Skin of body (tissue), 3 donors: ENCODE measurements around the gene GRAMD1B. TPM values are rescaled to one million over a fixed set of nuclear protein-coding genes. Genes with fewer than 3 reads are reported as not detected.
"Not testable (repeated sequence)": the region's sequence is repeated elsewhere in the genome, so short reads cannot be mapped to it uniquely, and the experiment has no call there.

Source experiments
- DNase-seq: peaks from one replicate; lab custom pipeline; 2025; lab: John Stamatoyannopoulos, UW
- small RNA-seq: library from RNA; depleted of rRNA; stranded (forward); fragments of <200 nt; gene quantifications from one replicate; pipeline ENCODE3, GENCODE V24; 2014; ENCODE audit warnings: low replicate concordance
- total RNA-seq: library from RNA; depleted of rRNA; stranded (reverse); fragments of >200 nt; gene quantifications from one replicate; pipeline ENCODE4 v1.2.3, GENCODE V29; 2014

Gene GRAMD1B
- total RNA-seq, 1 donor from 2014 or later = 3.4 TPM

- DNase-seq = no peak
These were observed 210.0 kb downstream of the GRAMD1B start for GRCh38 chr11:123640029-123640428.

GRCh38 chr11:123640677-123641494 is 210.8 kb downstream of the GRAMD1B start:
- DNase-seq = no peak

GRCh38 chr11:123641495-123641840 is 211.4 kb downstream of the GRAMD1B start:
- DNase-seq = no peak

- no peak for DNase-seq
These were observed 212.4 kb downstream of the GRAMD1B start for GRCh38 chr11:123642435-123642834.

GRCh38 chr11:123645286-123645975 is 215.4 kb downstream of the GRAMD1B start:
- no peak for DNase-seq

- no peak for DNase-seq
These were observed 220.8 kb downstream of the GRAMD1B start for GRCh38 chr11:123650901-123651300.

GRCh38 chr11:123652599-123652998 is 222.5 kb downstream of the GRAMD1B start:
- no peak for DNase-seq

- no peak for DNase-seq
These were observed 223.4 kb downstream of the GRAMD1B start for GRCh38 chr11:123653483-123653826.

GRCh38 chr11:123653827-123654565 is 223.9 kb downstream of the GRAMD1B start:
- no peak for DNase-seq

GRCh38 chr11:123654566-123655081 is 224.6 kb downstream of the GRAMD1B start, which contains the start of gene SCN3B:
Gene SCN3B (minus strand): TSS chr11:123654624. CDS start chr11:123653801, 823 bp downstream.
- DNase-seq = peak; percentile 5

GRCh38 chr11:123659311-123659710 is 229.2 kb downstream of the GRAMD1B start:
- no peak for DNase-seq

GRCh38 chr11:123659965-123660364 is 229.9 kb downstream of the GRAMD1B start:
- not testable (repeated sequence) for DNase-seq

- DNase-seq = no peak
These were observed 235.2 kb downstream of the GRAMD1B start for GRCh38 chr11:123665306-123665705.

- no peak for DNase-seq
These were observed 240.0 kb downstream of the GRAMD1B start for GRCh38 chr11:123670081-123670480.

- DNase-seq = no peak
These were observed 241.5 kb downstream of the GRAMD1B start for GRCh38 chr11:123671534-123671933.

GRCh38 chr11:123672568-123672967 is 242.5 kb downstream of the GRAMD1B start:
- DNase-seq = no peak

- DNase-seq = no peak
These were observed 244.2 kb downstream of the GRAMD1B start for GRCh38 chr11:123674297-123674696.

Small RNAs within 50 kb of the gene (small RNA-seq; reads per million reads assigned to genes)
- not detected for gene MIR4493

Other genes with a start within 250 kb of the GRAMD1B start
- 29.2 TPM for gene CLMP, start 235.0 kb upstream of the GRAMD1B start, total RNA-seq
- 3.6 TPM for gene SCN3B, start 224.4 kb downstream of the GRAMD1B start, total RNA-seq